ENCODE data around the gene RERE.

Gene RERE

GRCh38 chr1:8587784-8588183 lies 229.7 kb downstream of the RERE start:
- Histone ChIP-seq H3K4me1 (no peaks in the 10 kb centered on the region; the same call in none of the 2 replicates), H3K36me3 (no peaks in the 10 kb centered on the region), H3K9me3 (no peaks in the 10 kb centered on the region), H3K27me3 (no peaks in the 10 kb centered on the region), H3K4me3 (ENCODE audit: low read depth, low read length) (no peak overlapping the region)
- no peak for DNase-seq
- no peak for TF ChIP-seq CTCF (IDR thresholded peaks at IDR 0.05; ENCODE audit: low read depth, low read length)

GRCh38 chr1:8586438-8586837 lies 231.0 kb downstream of the RERE start:
- Histone ChIP-seq H3K9me3 (no peaks in the 10 kb centered on the region), H3K36me3 (no peaks in the 10 kb centered on the region), H3K4me1 (no peaks in the 10 kb centered on the region; the same call in none of the 2 replicates), H3K27me3 (no peaks in the 10 kb centered on the region), H3K4me3 (ENCODE audit: low read depth, low read length) (no peak overlapping the region)
- DNase-seq: no peak
- TF ChIP-seq CTCF (IDR thresholded peaks at IDR 0.05; ENCODE audit: low read depth, low read length): no peak

GRCh38 chr1:8584316-8584715 lies 233.1 kb downstream of the RERE start:
- no peaks in the 10 kb centered on the region for H3K9me3 ChIP-seq
- no peaks in the 10 kb centered on the region for H3K36me3 ChIP-seq
- H3K4me1 ChIP-seq: no peaks in the 10 kb centered on the region; the same call in none of the 2 replicates
- H3K4me3 ChIP-seq (ENCODE audit: low read depth, low read length): no peak overlapping the region
- H3K27me3 ChIP-seq: no peaks in the 10 kb centered on the region
- DNase-seq: no peak
- no peak for TF ChIP-seq CTCF (IDR thresholded peaks at IDR 0.05; ENCODE audit: low read depth, low read length)

- no peak for DNase-seq
- no peaks in the 10 kb centered on the region for H3K9me3 ChIP-seq
- TF ChIP-seq CTCF (IDR thresholded peaks at IDR 0.05; ENCODE audit: low read depth, low read length): no peak
- H3K4me1 ChIP-seq: no peaks in the 10 kb centered on the region; the same call in none of the 2 replicates
- no peak overlapping the region for H3K4me3 ChIP-seq (ENCODE audit: low read depth, low read length)
- H3K36me3 ChIP-seq: no peaks in the 10 kb centered on the region
- no peaks in the 10 kb centered on the region for H3K27me3 ChIP-seq
Measured at GRCh38 chr1:8583031-8583430, 234.4 kb downstream of the RERE start.

- no peaks in the 10 kb centered on the region for H3K27me3 ChIP-seq
- no peaks in the 10 kb centered on the region for H3K9me3 ChIP-seq
- no peaks in the 10 kb centered on the region; the same call in 1 of the 2 replicates for H3K4me1 ChIP-seq
- no peaks in the 10 kb centered on the region for H3K36me3 ChIP-seq
- no peak overlapping the region for H3K4me3 ChIP-seq (ENCODE audit: low read depth, low read length)
- TF ChIP-seq CTCF (IDR thresholded peaks at IDR 0.05; ENCODE audit: low read depth, low read length): no peak
- DNase-seq: no peak
Measured at GRCh38 chr1:8580566-8580965, 236.9 kb downstream of the RERE start.

- Histone ChIP-seq H3K36me3 (no peaks in the 10 kb centered on the region), H3K9me3 (no peaks in the 10 kb centered on the region), H3K4me1 (no peaks in the 10 kb centered on the region), H3K27me3 (no peaks in the 10 kb centered on the region), H3K4me3 (ENCODE audit: low read depth, low read length) (no peak overlapping the region)
- no peak for DNase-seq
- TF ChIP-seq CTCF (IDR thresholded peaks at IDR 0.05; ENCODE audit: low read depth, low read length): no peak
Measured at GRCh38 chr1:8578936-8579335, 238.5 kb downstream of the RERE start.
